Heart left ventricle (tissue), 16 donors: ENCODE measurements around the gene UNC45A. TPM values are rescaled to one million over a fixed set of nuclear protein-coding genes. Genes with fewer than 3 reads are reported as not detected.

ENCODE experiments used
- ATAC-seq, 4 donors: fragments of 200-7000 bp; cut with Tn5 transposase; one replicate each; pipeline ENCODE4 v1.9.1; 2020 to 2022; ENCODE audit warnings: moderate library complexity in 4 of 4, mild to moderate bottlenecking in 3 of 4, moderate number of reproducible peaks in 1 of 4
- DNase-seq, 5 donors: peaks; one replicate each; pipeline ENCODE4 v3.0.0-alpha.2; 2020
- H3K27ac ChIP-seq, 12 donors: fragments of 200-600 bp; sonication (generic) in 4 of 12; one replicate each; pipeline versions ENCODE4 v1.5.0 to v1.8.0; 2016 to 2022; ENCODE audit warnings: mild to moderate bottlenecking in 2 of 12
- H3K27me3 ChIP-seq, 9 donors: fragments of 200-600 bp; sonication (generic) in 2 of 9; one replicate each; pipeline versions ENCODE4 v1.5.1 to v1.8.0; 2016 to 2022; ENCODE audit warnings: mild to moderate bottlenecking in 3 of 9
- H3K36me3 ChIP-seq, 9 donors: fragments of 200-600 bp; sonication (generic) in 2 of 9; one replicate each; pipeline versions ENCODE4 v1.5.0 to v1.8.0; 2018 to 2022; ENCODE audit warnings: mild to moderate bottlenecking in 2 of 9
- H3K4me1 ChIP-seq, 12 donors: fragments of 200-600 bp; sonication (generic) in 4 of 12; one replicate each; pipeline versions ENCODE4 v1.5.0 to v1.8.0; 2016 to 2022; ENCODE audit warnings: mild to moderate bottlenecking in 3 of 12
- H3K4me3 ChIP-seq, 12 donors: fragments of 200-600 bp; sonication (generic) in 4 of 12; one replicate each; pipeline versions ENCODE4 v1.5.0 to v1.8.0; 2017 to 2022; ENCODE audit warnings: mild to moderate bottlenecking in 9 of 12, moderate library complexity in 4 of 12
- H3K9me3 ChIP-seq, 12 donors: fragments of 200-600 bp; sonication (generic) in 4 of 12; one replicate each; pipeline versions ENCODE4 v1.5.0 to v1.8.0; 2016 to 2022; ENCODE audit warnings: mild to moderate bottlenecking in 1 of 12
- POLR2A ChIP-seq, 2 donors: fragments of 450-650 bp; IDR thresholded peaks; one replicate each; pipeline ENCODE4 v1.6.1; 2017; ENCODE audit warnings: antibody characterized with exemption in 2 of 2, mild to moderate bottlenecking in 2 of 2, moderate library complexity in 2 of 2
- WGBS, 4 donors: extraction: QIAGEN DNeasy Blood & Tissue Kit in 2 of 4; methylation state at CpG; one replicate each; pipeline versions ENCODE4 v1.1.5 to v1.1.7; 2013 to 2018; 5-methylcytosine and 5-hydroxymethylcytosine counted together
- intact Hi-C, 10 donors: fragments of 100-400 bp; cut with DNase I; formaldehyde crosslinking; loops; one replicate each; pipeline versions ENCODE4 v1.11.1 to v1.14.2; 2022
- polyA plus RNA-seq, 2 donors: library from polyadenylated mRNA; stranded (reverse); fragments of 200-250 nt; gene quantifications; one replicate each; pipeline ENCODE4 v1.2.3, GENCODE V29; 2013
- total RNA-seq, 9 donors: library from RNA; depleted of rRNA in 2 of 9; stranded (reverse); fragments of >200 nt in 2 of 9; fragmentation: NEBNext Ultra II Directional in 3 of 9; extraction: Animal tissue kit (Norgen Biotek cat#: 25700) in 3 of 9; gene quantifications; one replicate each; pipeline versions ENCODE4 v1.1.0 to v1.2.4, GENCODE V29; 2016 to 2023
- TF ChIP-seq, protein P1 (sequence below), 12 donors: fragments of 200-600 bp; sonication (generic) in 4 of 12; IDR thresholded peaks; one replicate each; pipeline versions ENCODE4 v1.5.0 to v1.8.0; 2018 to 2022; ENCODE audit warnings: antibody characterized with exemption in 12 of 12, mild to moderate bottlenecking in 5 of 12
- donor health status: ischemic (EF 13 %, LVEDD 7.1; RV severe dilation, severe dysfunction).
- donor health status: healthy with polysubstance abuse.
- donor health status: DM: no; HTN: yes; CAD: no.
- donor health status: DM: no; HTN: no; CAD: no.
- donor health status: ischemic (EF 25% LVEDD 6.9; RV normal size, moderate dysfunction).
- donor health status: ischemic (EF 25% LVEDD 5.7; RV mildly dilated, moderate dysfunction).
- donor health status: healthy.
- donor health status: DM: yes; HTN: yes; CAD: no.
- donor health status: ischemic (EF 35%, LVEDD 5.7; RV mildly dilated, moderate dysfunction).
- donor health status: nonischemic (EF 11% LVEDD 7.7; RV severe dilation, severe dysfunction).
- donor health status: DM: yes; HTN: yes; CAD: no.
- donor health status: PGD.
- donor health status: ischemic (EF 29% LVEDD 5.4; RV normal size, mild dysfunction).
- donor health status: nonischemic (EF 23%, LVEDD 6.1; RV moderate dilation, normal function).

UNC45A gene
- total and polyA plus RNA-seq, 11 donors, result 12.0 to 34.0 (median 21.9) TPM

DNA sequence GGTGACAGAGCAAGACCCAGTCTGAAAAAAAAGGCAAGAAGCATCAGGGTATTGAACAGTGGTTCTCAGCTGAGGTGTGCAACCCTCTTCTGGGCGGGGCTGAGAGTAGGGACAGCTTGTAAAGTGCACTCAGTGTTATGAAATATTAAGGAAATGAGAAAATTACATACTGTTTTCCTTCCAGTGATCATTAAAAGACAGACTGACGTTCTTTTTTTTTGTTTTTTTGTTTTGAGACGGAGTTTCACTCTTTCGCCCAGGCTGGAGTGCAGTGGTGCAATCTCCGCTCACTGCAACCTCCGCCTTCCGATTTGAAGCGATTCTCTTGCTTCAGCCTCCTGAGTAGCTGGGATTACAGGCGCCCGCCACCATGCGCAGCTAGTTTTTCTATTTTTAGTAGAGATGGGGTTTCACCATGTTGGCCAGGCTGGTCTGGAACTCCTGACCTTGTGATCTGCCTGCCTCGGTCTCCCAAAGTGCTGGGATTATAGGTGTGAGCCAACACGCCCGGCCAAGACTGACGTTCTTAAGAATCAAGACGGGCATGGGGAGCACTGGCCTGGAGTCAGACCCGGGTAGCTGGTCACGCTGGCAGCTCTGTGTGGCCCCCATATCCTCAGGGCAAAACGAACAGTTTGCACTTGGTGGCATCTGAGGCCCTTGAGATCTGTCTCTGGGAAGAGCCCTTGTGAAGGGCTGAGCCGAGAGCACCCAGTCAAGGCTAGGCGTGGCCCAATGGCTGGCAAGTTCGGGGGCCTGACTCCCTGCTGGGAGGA, 20.6 kb upstream of the UNC45A start:
- no peaks in the 10 kb centered on the region for H3K27me3 ChIP-seq
- H3K27ac ChIP-seq, result peak overlapping the region in 10 of 12 donors; percentile 50 to 85 (median 74)
- TF ChIP-seq, protein P1, sequence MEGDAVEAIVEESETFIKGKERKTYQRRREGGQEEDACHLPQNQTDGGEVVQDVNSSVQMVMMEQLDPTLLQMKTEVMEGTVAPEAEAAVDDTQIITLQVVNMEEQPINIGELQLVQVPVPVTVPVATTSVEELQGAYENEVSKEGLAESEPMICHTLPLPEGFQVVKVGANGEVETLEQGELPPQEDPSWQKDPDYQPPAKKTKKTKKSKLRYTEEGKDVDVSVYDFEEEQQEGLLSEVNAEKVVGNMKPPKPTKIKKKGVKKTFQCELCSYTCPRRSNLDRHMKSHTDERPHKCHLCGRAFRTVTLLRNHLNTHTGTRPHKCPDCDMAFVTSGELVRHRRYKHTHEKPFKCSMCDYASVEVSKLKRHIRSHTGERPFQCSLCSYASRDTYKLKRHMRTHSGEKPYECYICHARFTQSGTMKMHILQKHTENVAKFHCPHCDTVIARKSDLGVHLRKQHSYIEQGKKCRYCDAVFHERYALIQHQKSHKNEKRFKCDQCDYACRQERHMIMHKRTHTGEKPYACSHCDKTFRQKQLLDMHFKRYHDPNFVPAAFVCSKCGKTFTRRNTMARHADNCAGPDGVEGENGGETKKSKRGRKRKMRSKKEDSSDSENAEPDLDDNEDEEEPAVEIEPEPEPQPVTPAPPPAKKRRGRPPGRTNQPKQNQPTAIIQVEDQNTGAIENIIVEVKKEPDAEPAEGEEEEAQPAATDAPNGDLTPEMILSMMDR (IDR thresholded peaks at IDR 0.05), result no peak
- TF ChIP-seq POLR2A (IDR thresholded peaks at IDR 0.05), result no peak
- DNase-seq (peak in 1 of 5 donors; percentile 25), ATAC-seq (no peak)
- peaks cover 8 to 100% (median 99%) of the 10 kb centered on the region in 9 donors for H3K36me3 ChIP-seq
- WGBS, 4 donors, result 92 to 94% (median 92%) methylated on average over 18 to 22 of the region's 22 CpGs
- H3K4me3 ChIP-seq, result no peak overlapping the region
- intact Hi-C loops, result no loop called here
- no peaks in the 10 kb centered on the region for H3K9me3 ChIP-seq
- H3K4me1 ChIP-seq, result peaks cover 0 to 50% (median 10%) of the 10 kb centered on the region in 12 donors

DNA sequence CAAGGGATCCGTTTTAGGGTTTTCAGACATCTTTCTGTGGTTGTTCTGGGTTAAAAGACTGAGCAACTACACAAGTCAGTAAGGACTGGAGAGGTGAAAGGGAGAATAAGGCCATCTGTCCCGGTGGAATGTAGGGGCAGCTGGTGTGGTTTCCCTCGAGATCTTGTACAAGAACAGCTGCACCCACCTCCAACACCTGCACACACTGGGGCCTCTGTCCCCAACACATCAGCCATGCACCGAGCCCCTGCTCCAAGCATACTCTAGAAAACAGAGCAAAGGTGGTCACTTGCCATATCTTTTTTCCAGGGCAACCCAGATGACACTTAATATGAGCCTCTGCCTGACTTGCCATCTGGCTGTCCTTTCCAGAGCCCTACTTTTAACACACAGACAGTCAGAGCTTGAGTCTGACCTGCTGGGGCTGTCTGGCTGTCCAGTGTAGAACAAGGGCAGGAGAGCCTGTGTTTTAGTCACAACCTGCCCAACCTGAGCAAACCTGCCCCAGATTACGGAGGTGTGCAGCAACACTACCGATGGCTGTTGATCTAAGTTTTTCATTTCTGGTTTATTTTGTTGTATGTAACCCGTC, 19.8 kb upstream of the UNC45A start:
- peaks cover 0 to 46% (median 10%) of the 10 kb centered on the region in 12 donors for H3K4me1 ChIP-seq
- WGBS, 4 donors, result 74 to 88% (median 83%) methylated on average over 7 of the region's 7 CpGs
- peaks cover 11 to 100% (median 99%) of the 10 kb centered on the region in 9 donors for H3K36me3 ChIP-seq
- H3K4me3 ChIP-seq, result no peak overlapping the region
- no peaks in the 10 kb centered on the region for H3K27me3 ChIP-seq
- DNase-seq, result no peak
- TF ChIP-seq POLR2A (IDR thresholded peaks at IDR 0.05), result no peak
- TF ChIP-seq, protein P1 (IDR thresholded peaks at IDR 0.05), result no peak
- no peaks in the 10 kb centered on the region for H3K9me3 ChIP-seq
- ATAC-seq, result peak in 3 of 4 donors; percentile 4 to 31 (median 5)
- intact Hi-C loops, result no loop called here
- peak overlapping the region in 11 of 12 donors; percentile 30 to 85 (median 71) for H3K27ac ChIP-seq

DNA sequence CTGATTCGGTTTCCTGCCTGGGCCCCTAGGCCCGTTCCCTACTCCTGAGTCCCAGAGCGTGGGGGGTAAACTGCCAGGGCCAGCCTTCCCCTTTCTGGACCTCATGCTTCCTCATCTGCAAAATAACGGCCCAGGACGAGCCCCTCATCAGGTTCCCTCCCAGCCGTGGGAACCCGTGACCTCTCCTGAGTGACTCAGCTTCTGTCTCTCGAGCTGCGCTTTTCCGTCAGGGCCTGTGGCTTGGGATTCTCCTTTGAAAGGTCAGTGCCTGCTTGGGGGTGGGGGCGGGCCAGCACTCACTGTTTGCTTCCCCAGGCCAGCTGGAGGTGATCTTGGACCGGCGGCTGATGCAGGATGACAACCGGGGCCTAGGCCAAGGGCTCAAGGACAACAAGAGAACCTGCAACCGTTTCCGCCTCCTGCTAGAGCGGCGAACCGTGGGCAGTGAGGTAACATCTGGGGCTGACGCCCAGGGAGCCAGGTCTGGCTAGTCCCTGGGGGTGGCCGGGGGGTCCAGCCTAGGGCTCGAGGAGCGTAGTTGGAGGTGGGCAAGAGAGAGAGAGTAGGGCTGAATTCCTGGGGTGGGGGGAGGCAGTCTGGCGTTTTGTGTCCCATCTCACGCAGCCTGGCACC, 19.2 kb upstream of the UNC45A start:
- 75 to 83% (median 79%) methylated on average over 25 of the region's 25 CpGs for WGBS, 4 donors
- peak overlapping the region in 3 of 12 donors; percentile 14 to 25 (median 17) for H3K4me3 ChIP-seq
- peaks cover 0 to 46% (median 10%) of the 10 kb centered on the region in 12 donors for H3K4me1 ChIP-seq
- H3K9me3 ChIP-seq, result no peaks in the 10 kb centered on the region
- intact Hi-C loops, result no loop called here
- DNase-seq (peak; percentile 53 to 86 (median 69)), ATAC-seq (peak; percentile 57 to 74 (median 61))
- H3K36me3 ChIP-seq, result peaks cover 11 to 100% (median 99%) of the 10 kb centered on the region in 9 donors
- H3K27ac ChIP-seq, result peak overlapping the region in 11 of 12 donors; percentile 30 to 85 (median 71)
- TF ChIP-seq POLR2A (IDR thresholded peaks at IDR 0.05), result no peak
- TF ChIP-seq, protein P1 (IDR thresholded peaks at IDR 0.05), result no peak
- no peaks in the 10 kb centered on the region for H3K27me3 ChIP-seq

DNA sequence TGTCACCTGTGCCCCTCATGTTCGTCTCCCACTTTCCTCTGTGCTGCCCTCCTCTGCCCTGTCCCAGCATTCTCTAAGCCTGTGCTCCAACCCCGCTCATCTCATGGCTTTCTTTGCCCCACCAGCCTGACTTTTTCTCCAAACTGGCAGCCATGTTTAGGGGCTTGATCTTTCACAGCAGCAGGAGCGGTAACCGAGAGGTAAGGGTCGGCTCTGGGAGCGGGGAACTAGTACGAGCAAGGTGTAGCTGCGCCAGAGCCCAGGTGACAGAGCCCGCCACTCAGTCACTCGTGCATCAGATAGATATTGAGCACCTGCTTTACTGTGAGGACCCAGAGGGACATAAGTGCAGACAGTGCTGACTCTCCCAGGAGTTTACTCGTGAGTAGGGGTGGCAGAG, 18.6 kb upstream of the UNC45A start:
- no peaks in the 10 kb centered on the region for H3K9me3 ChIP-seq
- peak overlapping the region in 3 of 12 donors; percentile 14 to 25 (median 17) for H3K4me3 ChIP-seq
- peak overlapping the region in 11 of 12 donors; percentile 30 to 85 (median 71) for H3K27ac ChIP-seq
- no peak for TF ChIP-seq POLR2A (IDR thresholded peaks at IDR 0.05)
- TF ChIP-seq, protein P1 (IDR thresholded peaks at IDR 0.05), result no peak
- DNase-seq (no peak), ATAC-seq (peak in 1 of 4 donors; percentile 11)
- H3K4me1 ChIP-seq, result peaks cover 0 to 46% (median 10%) of the 10 kb centered on the region in 12 donors
- WGBS, 4 donors, result 86 to 93% (median 92%) methylated on average over 11 of the region's 11 CpGs
- peaks cover 11 to 100% (median 99%) of the 10 kb centered on the region in 9 donors for H3K36me3 ChIP-seq
- intact Hi-C loops, result no loop called here
- H3K27me3 ChIP-seq, result no peaks in the 10 kb centered on the region
